ENCODE data around the gene MED13.
"Not testable (repeated sequence)": the region's sequence is repeated elsewhere in the genome, so short reads cannot be mapped to it uniquely, and the experiment has no call there.

MED13 gene

DNA sequence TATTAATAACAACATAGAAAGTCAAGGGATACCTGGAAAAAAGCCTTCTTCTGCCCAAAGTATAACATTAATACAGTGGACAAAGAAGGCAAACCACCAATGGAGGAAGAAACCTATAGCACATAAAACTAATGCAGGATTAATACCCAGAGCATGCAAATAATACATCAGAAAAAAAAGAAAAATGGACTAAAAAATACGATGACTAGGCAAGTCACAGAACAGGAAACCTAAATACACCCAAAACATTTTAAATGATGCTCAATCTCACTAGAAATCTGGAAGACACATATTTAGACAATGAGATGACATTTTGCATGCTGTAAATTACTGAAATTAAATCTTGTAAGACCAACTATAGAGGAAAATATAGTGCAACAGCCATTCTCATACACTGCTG, 55.9 kb downstream of the MED13 start:
- H3K9me3 ChIP-seq (ENCODE audit: low read depth, low read length), result no peaks in the 10 kb centered on the region
- H3K36me3 ChIP-seq (ENCODE audit: insufficient read depth, low read length), result peaks cover 69% of the 10 kb centered on the region
- no peak overlapping the region for H3K9ac ChIP-seq (ENCODE audit: insufficient read length)
- no peak for DNase-seq (ENCODE audit: low read depth, low spot score)
- H3K4me3 ChIP-seq, result no peak overlapping the region
- TF ChIP-seq FOXP2 (optimal IDR thresholded peaks at IDR 0.05; ENCODE audit: control extremely low read depth, extremely low read length, insufficient read depth), result no peak
- TF ChIP-seq POLR2AphosphoS5 (IDR thresholded peaks at IDR 0.05; ENCODE audit: borderline replicate concordance, low read depth, low read length), result no peak
- TF ChIP-seq EZH2 (IDR thresholded peaks at IDR 0.05), result no peak
- no peak overlapping the region for H3K27ac ChIP-seq

GRCh38 chr17:62008294-62008693, 56.8 kb downstream of the MED13 start:
- TF ChIP-seq EZH2 (IDR thresholded peaks at IDR 0.05), result no peak
- TF ChIP-seq FOXP2 (optimal IDR thresholded peaks at IDR 0.05; ENCODE audit: control extremely low read depth, extremely low read length, insufficient read depth), result no peak
- no peak for TF ChIP-seq POLR2AphosphoS5 (IDR thresholded peaks at IDR 0.05; ENCODE audit: borderline replicate concordance, low read depth, low read length)
- Histone ChIP-seq H3K36me3 (ENCODE audit: insufficient read depth, low read length) (peaks cover 68% of the 10 kb centered on the region), H3K9ac (ENCODE audit: insufficient read length) (no peak overlapping the region), H3K9me3 (ENCODE audit: low read depth, low read length) (no peaks in the 10 kb centered on the region), H3K4me3 (no peak overlapping the region), H3K27ac (no peak overlapping the region)
- DNase-seq (ENCODE audit: low read depth, low spot score), result no peak

DNA sequence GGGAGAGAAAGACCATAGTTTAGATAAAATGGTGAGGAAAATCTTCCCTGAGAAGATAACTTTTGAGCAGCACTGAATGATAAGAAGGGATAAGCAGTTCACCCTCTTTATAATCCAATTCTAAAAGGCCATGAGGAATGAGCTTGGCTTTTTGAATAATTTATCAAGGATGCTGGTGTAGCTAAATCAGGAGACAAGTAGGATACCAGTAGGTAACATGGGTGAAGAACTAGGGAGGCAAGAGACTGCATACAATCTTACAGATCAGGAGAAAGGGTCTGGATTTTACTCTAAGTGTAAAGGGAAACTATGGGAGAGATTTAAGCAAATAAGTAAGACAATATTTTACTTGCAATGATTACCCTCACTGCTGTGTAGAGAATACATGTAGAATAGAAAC, 60.7 kb downstream of the MED13 start:
- no peak overlapping the region for H3K27ac ChIP-seq
- H3K9me3 ChIP-seq (ENCODE audit: low read depth, low read length), result no peaks in the 10 kb centered on the region
- H3K4me3 ChIP-seq, result no peak overlapping the region
- TF ChIP-seq EZH2 (IDR thresholded peaks at IDR 0.05) (no peak), FOXP2 (optimal IDR thresholded peaks at IDR 0.05; ENCODE audit: control extremely low read depth, extremely low read length, insufficient read depth) (no peak)
- H3K9ac ChIP-seq (ENCODE audit: insufficient read length), result no peak overlapping the region
- DNase-seq (ENCODE audit: low read depth, low spot score), result no peak
- H3K36me3 ChIP-seq (ENCODE audit: insufficient read depth, low read length), result peaks cover 42% of the 10 kb centered on the region

- peaks cover 33% of the 10 kb centered on the region for H3K36me3 ChIP-seq (ENCODE audit: insufficient read depth, low read length)
- not testable (repeated sequence) for H3K27ac ChIP-seq; H3K9me3 ChIP-seq (ENCODE audit: low read depth, low read length); DNase-seq (ENCODE audit: low read depth, low spot score); H3K4me3 ChIP-seq; H3K9ac ChIP-seq (ENCODE audit: insufficient read length)
Observed at GRCh38 chr17:62003141-62003540, 61.9 kb downstream of the MED13 start.

- Histone ChIP-seq H3K9me3 (ENCODE audit: low read depth, low read length) (no peaks in the 10 kb centered on the region), H3K4me3 (no peak overlapping the region), H3K36me3 (ENCODE audit: insufficient read depth, low read length) (peaks cover 23% of the 10 kb centered on the region), H3K27ac (no peak overlapping the region), H3K9ac (ENCODE audit: insufficient read length) (no peak overlapping the region)
- TF ChIP-seq POLR2AphosphoS5 (IDR thresholded peaks at IDR 0.05; ENCODE audit: borderline replicate concordance, low read depth, low read length), result no peak
- no peak for TF ChIP-seq FOXP2 (optimal IDR thresholded peaks at IDR 0.05; ENCODE audit: control extremely low read depth, extremely low read length, insufficient read depth)
- no peak for TF ChIP-seq EZH2 (IDR thresholded peaks at IDR 0.05)
- no peak for DNase-seq (ENCODE audit: low read depth, low spot score)
Observed at GRCh38 chr17:62001105-62001504, 64.0 kb downstream of the MED13 start.

DNA sequence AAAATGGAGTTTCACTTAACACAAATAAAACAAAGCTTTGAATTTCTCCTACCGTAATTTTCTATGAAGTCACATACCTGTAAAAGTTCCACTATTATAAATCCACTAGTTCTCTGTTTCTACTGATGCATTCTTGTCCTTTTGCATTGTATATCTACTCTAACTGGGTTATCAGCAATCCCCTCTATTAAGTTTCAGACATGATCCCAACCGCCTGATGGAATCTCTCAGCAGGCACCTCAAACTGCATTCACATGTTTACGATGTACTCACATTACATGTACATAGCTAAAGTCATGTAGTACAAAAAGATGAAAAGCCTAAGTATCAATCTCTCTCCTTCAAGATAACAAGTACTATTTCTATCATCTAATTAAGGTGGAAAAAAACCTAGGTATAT, 64.9 kb downstream of the MED13 start:
- DNase-seq (ENCODE audit: low read depth, low spot score), result no peak
- Histone ChIP-seq H3K4me3 (no peak overlapping the region), H3K9ac (ENCODE audit: insufficient read length) (no peak overlapping the region), H3K36me3 (ENCODE audit: insufficient read depth, low read length) (peaks cover 15% of the 10 kb centered on the region), H3K27ac (no peak overlapping the region), H3K9me3 (ENCODE audit: low read depth, low read length) (no peaks in the 10 kb centered on the region)
- no peak for TF ChIP-seq EZH2 (IDR thresholded peaks at IDR 0.05)

DNA sequence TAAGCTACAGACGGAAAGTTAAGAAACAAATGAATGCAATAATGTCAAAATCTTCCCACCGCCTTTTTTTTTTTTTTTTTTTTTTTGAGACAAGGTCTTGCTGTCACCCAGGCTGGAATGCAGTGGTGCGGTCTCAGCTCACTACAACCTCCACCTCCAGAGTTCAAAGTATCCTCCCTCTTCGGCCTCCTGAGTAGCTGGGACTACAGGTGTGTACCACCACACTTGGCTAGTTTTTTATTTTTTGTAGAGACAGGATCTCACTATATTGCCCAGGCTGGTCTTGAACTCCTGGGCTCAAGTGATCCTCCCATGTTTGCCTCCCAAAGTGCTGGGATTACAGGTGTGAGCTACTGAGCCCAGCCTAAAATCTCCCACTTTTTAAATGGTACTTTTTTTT, 66.5 kb downstream of the MED13 start:
- H3K9ac ChIP-seq (ENCODE audit: insufficient read length); H3K9me3 ChIP-seq (ENCODE audit: low read depth, low read length); DNase-seq (ENCODE audit: low read depth, low spot score): not testable (repeated sequence)
- H3K36me3 ChIP-seq (ENCODE audit: insufficient read depth, low read length), result peaks cover 11% of the 10 kb centered on the region
- H3K27ac ChIP-seq, result peak overlapping the region; percentile 33
- H3K4me3 ChIP-seq, result peak overlapping the region; percentile 23; the same call in 1 of the 2 replicates

- DNase-seq (ENCODE audit: low read depth, low spot score), result no peak
- no peak overlapping the region for H3K4me3 ChIP-seq
- peak overlapping the region; percentile 72; the same call in 1 of the 2 replicates for H3K27ac ChIP-seq
- no peak overlapping the region for H3K9ac ChIP-seq (ENCODE audit: insufficient read length)
- H3K36me3 ChIP-seq (ENCODE audit: insufficient read depth, low read length), result peaks cover 8% of the 10 kb centered on the region
- no peaks in the 10 kb centered on the region for H3K9me3 ChIP-seq (ENCODE audit: low read depth, low read length)
- no peak for TF ChIP-seq POLR2AphosphoS5 (IDR thresholded peaks at IDR 0.05; ENCODE audit: borderline replicate concordance, low read depth, low read length)
- no peak for TF ChIP-seq FOXP2 (optimal IDR thresholded peaks at IDR 0.05; ENCODE audit: control extremely low read depth, extremely low read length, insufficient read depth)
- TF ChIP-seq EZH2 (IDR thresholded peaks at IDR 0.05), result no peak
Observed at GRCh38 chr17:61997664-61998063, 67.4 kb downstream of the MED13 start.

DNA sequence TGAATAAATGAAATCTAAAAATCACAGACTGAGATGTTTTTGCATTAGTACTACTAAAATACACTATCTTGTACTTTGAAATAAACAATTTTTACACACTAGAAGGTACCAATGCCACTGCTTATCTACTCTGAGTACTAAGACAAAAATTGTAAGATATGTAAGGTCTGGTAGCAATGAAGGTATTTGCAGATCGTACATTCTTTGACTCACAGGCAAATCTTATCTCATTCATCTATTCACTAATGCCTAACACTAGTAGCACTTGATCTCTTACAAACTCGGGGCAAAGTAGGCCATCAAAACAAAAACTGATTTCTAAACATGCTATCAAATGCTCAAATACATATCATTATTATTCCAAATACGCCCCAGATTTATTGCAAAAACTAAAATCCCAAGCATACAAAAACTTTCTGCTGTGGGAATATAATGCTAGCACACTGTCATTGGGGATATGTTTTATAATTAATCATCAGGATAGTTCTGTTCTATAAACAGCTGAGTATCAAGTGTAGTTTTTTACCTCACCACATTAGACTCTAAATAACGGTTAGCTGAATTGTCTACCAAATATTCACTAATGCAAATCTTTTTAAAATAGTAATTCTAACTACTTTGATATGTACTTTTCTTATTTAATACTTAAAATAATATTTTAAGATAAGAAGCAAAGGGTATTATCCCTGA, 68.0 kb downstream of the MED13 start:
- Histone ChIP-seq H3K9ac (ENCODE audit: insufficient read length) (no peak overlapping the region), H3K4me3 (no peak overlapping the region), H3K9me3 (ENCODE audit: low read depth, low read length) (no peaks in the 10 kb centered on the region), H3K27ac (no peak overlapping the region; the same call in 1 of the 2 replicates), H3K36me3 (ENCODE audit: insufficient read depth, low read length) (peaks cover 12% of the 10 kb centered on the region)
- DNase-seq (ENCODE audit: low read depth, low spot score), result no peak
- no peak for TF ChIP-seq EZH2 (IDR thresholded peaks at IDR 0.05)
- TF ChIP-seq FOXP2 (optimal IDR thresholded peaks at IDR 0.05; ENCODE audit: control extremely low read depth, extremely low read length, insufficient read depth), result no peak
- no peak for TF ChIP-seq POLR2AphosphoS5 (IDR thresholded peaks at IDR 0.05; ENCODE audit: borderline replicate concordance, low read depth, low read length)
